ENCODE measurements around the gene MRPL2. TPM values are rescaled to one million over a fixed set of nuclear protein-coding genes. Genes with fewer than 3 reads are reported as not detected.
A peak's percentile ranks its signal among the peaks of the same experiment; 100 is the strongest.

Gene MRPL2
- total and polyA plus RNA-seq, 4 donors, result 19.6 to 73.9 (median 44.7) TPM

GRCh38 chr6:43075670-43076463 lies 16.6 kb upstream of the MRPL2 start, which contains the start of gene PTK7:
Gene PTK7, plus strand, starts transcription at chr6:43076314. Its CDS starts 175 bp downstream, at chr6:43076489.
- peak within 1 kb of the TSS in 2 of 3 donors; percentile 39 to 51 for H3K4me3 ChIP-seq (ENCODE audit: low read depth in 1 of 3, low read length in 3 of 3)
- TF ChIP-seq ATF3 (IDR thresholded peaks at IDR 0.05) (no peak), YY1 (IDR thresholded peaks at IDR 0.05) (no peak), SP1 (IDR thresholded peaks at IDR 0.05) (no peak), FOXA2 (IDR thresholded peaks at IDR 0.05) (no peak), NR2F2 (IDR thresholded peaks at IDR 0.05) (no peak), GABPA (IDR thresholded peaks at IDR 0.05 in 1 of 2, conservative IDR thresholded peaks at IDR 0.05 in 1 of 2) (no peak), FOXA1 (IDR thresholded peaks at IDR 0.05) (no peak), RAD21 (IDR thresholded peaks at IDR 0.05) (no peak), EGR1 (IDR thresholded peaks at IDR 0.05; ENCODE audit: low read depth in 2 of 2) (no peak), JUND (IDR thresholded peaks at IDR 0.05) (no peak), TAF1 (conservative IDR thresholded peaks at IDR 0.05) (no peak), REST (IDR thresholded peaks at IDR 0.05) (no peak), RXRA (IDR thresholded peaks at IDR 0.05) (no peak), CTCF (IDR thresholded peaks at IDR 0.05; ENCODE audit: low read depth, low read length, missing input control) (no peak), ZBTB33 (IDR thresholded peaks at IDR 0.05) (no peak), HNF4G (IDR thresholded peaks at IDR 0.05) (no peak), MAX (IDR thresholded peaks at IDR 0.05) (no peak)
- no peaks in the 10 kb centered on the region for H3K9me3 ChIP-seq (ENCODE audit: control insufficient read depth in 4 of 4, low read length in 3 of 4)
- peaks cover 4 to 16% (median 7%) of the 10 kb centered on the region in 4 donors for H3K4me1 ChIP-seq (ENCODE audit: control insufficient read depth in 4 of 4, insufficient read depth in 4 of 4, low read length in 3 of 4)
- no peak within 1 kb of the TSS for H3K9ac ChIP-seq (ENCODE audit: low read depth in 1 of 2, low read length in 2 of 2)
- no peaks in the 10 kb centered on the region for H3K27me3 ChIP-seq (ENCODE audit: control insufficient read depth in 4 of 4, insufficient read depth in 4 of 4, low read length in 3 of 4)
- peaks cover 8 to 32% (median 30%) of the 10 kb centered on the region in 4 donors for H3K36me3 ChIP-seq (ENCODE audit: control insufficient read depth in 4 of 4, insufficient read depth in 3 of 4, low read depth in 1 of 4, low read length in 3 of 4)
- peak; percentile 71 for DNase-seq (ENCODE audit: low spot score)
- WGBS, result 6% methylated on average over 60 of the region's 60 CpGs
- H3K27ac ChIP-seq (ENCODE audit: low read depth in 1 of 2, low read length in 2 of 2), result no peak within 1 kb of the TSS

Data from liver (tissue), 9 donors.